ENCODE results near the gene GRAMD2A. TPM values are rescaled to one million over a fixed set of nuclear protein-coding genes. Genes with fewer than 3 reads are reported as not detected.

Gene GRAMD2A
- total RNA-seq, 3 donors from 2014 or later (not counting 1 experiment from before 2014, with no cell fraction given): not detected

GRCh38 chr15:72189250-72189902 lies 8.2 kb downstream of the GRAMD2A start:
- no peaks in the 10 kb centered on the region for H3K9me3 ChIP-seq (ENCODE audit: control insufficient read depth, insufficient read depth, low read length)

GRCh38 chr15:72184165-72184811 lies 13.3 kb downstream of the GRAMD2A start:
- no peak overlapping the region for H3K27ac ChIP-seq (ENCODE audit: low read length)
- no peak overlapping the region for H3K4me3 ChIP-seq (ENCODE audit: low read length)
- Mint-ChIP-seq H3K9me3 (no peaks in the 10 kb centered on the region), H3K36me3 (no peaks in the 10 kb centered on the region), H3K27me3 (ENCODE audit: low read depth in 2 of 2) (peaks cover 27 to 31% of the 10 kb centered on the region in 2 donors), H3K4me3 (no peak overlapping the region), H3K27ac (no peak overlapping the region), H3K4me1 (no peaks in the 10 kb centered on the region)
- H3K4me1 ChIP-seq (ENCODE audit: control insufficient read depth, insufficient read depth, low read length): no peaks in the 10 kb centered on the region
- intact Hi-C loops (cut with micrococcal nuclease): no loop called here
- TF ChIP-seq, protein P1, sequence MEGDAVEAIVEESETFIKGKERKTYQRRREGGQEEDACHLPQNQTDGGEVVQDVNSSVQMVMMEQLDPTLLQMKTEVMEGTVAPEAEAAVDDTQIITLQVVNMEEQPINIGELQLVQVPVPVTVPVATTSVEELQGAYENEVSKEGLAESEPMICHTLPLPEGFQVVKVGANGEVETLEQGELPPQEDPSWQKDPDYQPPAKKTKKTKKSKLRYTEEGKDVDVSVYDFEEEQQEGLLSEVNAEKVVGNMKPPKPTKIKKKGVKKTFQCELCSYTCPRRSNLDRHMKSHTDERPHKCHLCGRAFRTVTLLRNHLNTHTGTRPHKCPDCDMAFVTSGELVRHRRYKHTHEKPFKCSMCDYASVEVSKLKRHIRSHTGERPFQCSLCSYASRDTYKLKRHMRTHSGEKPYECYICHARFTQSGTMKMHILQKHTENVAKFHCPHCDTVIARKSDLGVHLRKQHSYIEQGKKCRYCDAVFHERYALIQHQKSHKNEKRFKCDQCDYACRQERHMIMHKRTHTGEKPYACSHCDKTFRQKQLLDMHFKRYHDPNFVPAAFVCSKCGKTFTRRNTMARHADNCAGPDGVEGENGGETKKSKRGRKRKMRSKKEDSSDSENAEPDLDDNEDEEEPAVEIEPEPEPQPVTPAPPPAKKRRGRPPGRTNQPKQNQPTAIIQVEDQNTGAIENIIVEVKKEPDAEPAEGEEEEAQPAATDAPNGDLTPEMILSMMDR (IDR thresholded peaks at IDR 0.05): no peak
- DNase-seq (no peak), ATAC-seq (no peak)
- 12% methylated on average over 34 of the region's 34 CpGs for WGBS (ENCODE audit: insufficient coverage)
- no peaks in the 10 kb centered on the region for H3K36me3 ChIP-seq (ENCODE audit: control insufficient read depth, insufficient read depth, low read length)
- H3K9me3 ChIP-seq (ENCODE audit: control insufficient read depth, insufficient read depth, low read length): no peaks in the 10 kb centered on the region
- peaks cover 9% of the 10 kb centered on the region for H3K27me3 ChIP-seq (ENCODE audit: control insufficient read depth, insufficient read depth, low read length)

More at GRCh38 chr15:72189250-72189902, 8.2 kb downstream of the GRAMD2A start:
- WGBS (ENCODE audit: insufficient coverage): 95% methylated on average over 2 of the region's 2 CpGs
- H3K27ac Mint-ChIP-seq: no peak overlapping the region
- H3K27me3 Mint-ChIP-seq (ENCODE audit: low read depth in 2 of 2): peaks cover 22 to 27% of the 10 kb centered on the region in 2 donors
- no peaks in the 10 kb centered on the region for H3K9me3 Mint-ChIP-seq
- peaks cover 9% of the 10 kb centered on the region for H3K27me3 ChIP-seq (ENCODE audit: control insufficient read depth, insufficient read depth, low read length)
- H3K4me3 ChIP-seq (ENCODE audit: low read length): no peak overlapping the region
- H3K27ac ChIP-seq (ENCODE audit: low read length): no peak overlapping the region
- no peaks in the 10 kb centered on the region for H3K4me1 Mint-ChIP-seq
- H3K4me1 ChIP-seq (ENCODE audit: control insufficient read depth, insufficient read depth, low read length): no peaks in the 10 kb centered on the region
- no peaks in the 10 kb centered on the region for H3K36me3 Mint-ChIP-seq
- ATAC-seq (no peak), DNase-seq (no peak)
- no peak overlapping the region for H3K4me3 Mint-ChIP-seq
- TF ChIP-seq, protein P1 (IDR thresholded peaks at IDR 0.05): no peak
- intact Hi-C loops (cut with micrococcal nuclease): no loop called here
- H3K36me3 ChIP-seq (ENCODE audit: control insufficient read depth, insufficient read depth, low read length): no peaks in the 10 kb centered on the region

DNA sequence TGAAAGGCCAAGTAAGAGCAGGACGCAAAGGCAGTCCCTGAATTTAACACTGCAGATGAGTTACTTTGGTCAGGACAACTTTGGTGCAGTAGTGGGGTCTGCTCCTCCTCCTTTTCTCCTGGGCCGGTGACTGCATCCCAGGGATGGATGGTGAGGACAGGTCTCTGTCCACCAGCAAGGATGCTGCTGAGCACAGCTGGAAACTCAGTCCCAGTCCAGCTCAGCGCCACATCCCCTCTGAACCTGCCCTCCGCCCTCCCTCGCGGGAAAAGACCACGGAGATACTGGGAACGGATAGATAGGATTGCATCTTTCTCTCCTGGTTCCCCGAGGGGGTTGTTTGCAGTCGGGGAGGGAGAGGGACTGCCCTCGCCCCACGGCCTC lies 13.8 kb downstream of the GRAMD2A start:
- intact Hi-C loops (cut with micrococcal nuclease): no loop called here
- Histone ChIP-seq H3K9me3 (ENCODE audit: control insufficient read depth, insufficient read depth, low read length) (no peaks in the 10 kb centered on the region), H3K27me3 (ENCODE audit: control insufficient read depth, insufficient read depth, low read length) (peaks cover 9% of the 10 kb centered on the region), H3K36me3 (ENCODE audit: control insufficient read depth, insufficient read depth, low read length) (no peaks in the 10 kb centered on the region), H3K27ac (ENCODE audit: low read length) (no peak overlapping the region), H3K4me1 (ENCODE audit: control insufficient read depth, insufficient read depth, low read length) (no peaks in the 10 kb centered on the region), H3K4me3 (ENCODE audit: low read length) (no peak overlapping the region)
- Mint-ChIP-seq H3K4me3 (no peak overlapping the region), H3K27ac (no peak overlapping the region), H3K36me3 (no peaks in the 10 kb centered on the region), H3K9me3 (no peaks in the 10 kb centered on the region), H3K4me1 (no peaks in the 10 kb centered on the region), H3K27me3 (ENCODE audit: low read depth in 2 of 2) (peaks cover 27 to 31% of the 10 kb centered on the region in 2 donors)
- no peak for ATAC-seq
- DNase-seq: no peak
- TF ChIP-seq, protein P1 (IDR thresholded peaks at IDR 0.05): no peak
- 52% methylated on average over 12 of the region's 12 CpGs for WGBS (ENCODE audit: insufficient coverage)
